Neural crest cell (in vitro differentiated cells): ENCODE measurements around the gene SUGP1. TPM values are rescaled to one million over a fixed set of nuclear protein-coding genes. Genes with fewer than 3 reads are reported as not detected.
A peak's percentile ranks its signal among the peaks of the same experiment; 100 is the strongest.

ENCODE experiments used
- DNase-seq: peaks from one replicate; pipeline ENCODE4 v3.0.0; 2021; ENCODE audit warnings: low read depth, mixed read lengths, low spot score
- H3K27ac Mint-ChIP-seq: one replicate; pipeline ENCODE4 v1.8.0; 2021; ENCODE audit warnings: mild to moderate bottlenecking, mixed read lengths; ENCODE audit not compliant: unreplicated experiment
- H3K27me3 Mint-ChIP-seq: 2 replicates; pipeline ENCODE4 v1.8.0; 2021; ENCODE audit warnings: low read depth, mild to moderate bottlenecking, mixed read lengths
- H3K36me3 Mint-ChIP-seq: 2 replicates; pipeline ENCODE4 v1.8.0; 2021; ENCODE audit warnings: low read depth, mild to moderate bottlenecking, mixed read lengths
- H3K4me1 Mint-ChIP-seq: 2 replicates; pipeline ENCODE4 v1.8.0; 2021; ENCODE audit warnings: mixed read lengths
- H3K4me3 Mint-ChIP-seq: one replicate; pipeline ENCODE4 v1.8.0; 2021; ENCODE audit warnings: mild to moderate bottlenecking, mixed read lengths
- H3K9me3 Mint-ChIP-seq: 2 replicates; pipeline ENCODE4 v1.8.0; 2021; ENCODE audit warnings: mixed read lengths
- total RNA-seq: library from RNA; stranded (reverse); gene quantifications from 2 replicates; pipeline ENCODE4 v1.2.1, GENCODE V29; 2021
- TF ChIP-seq, protein P1 (sequence below): fragments of 200-600 bp; sonication (generic); conservative IDR thresholded peaks from 2 replicates; pipeline ENCODE4 v1.5.0; 2021; ENCODE audit warnings: antibody characterized with exemption, mild to moderate bottlenecking

The SUGP1 gene
- total RNA-seq, 1 donor from 2014 or later, result 101 TPM

GRCh38 chr19:19321141-19321577 is 850 bp upstream of the SUGP1 start:
- Mint-ChIP-seq H3K27ac (peak overlapping the region; percentile 92), H3K4me1 (peaks cover 22% of the 10 kb centered on the region), H3K4me3 (peak overlapping the region; percentile 100), H3K36me3 (peaks cover 14% of the 10 kb centered on the region), H3K9me3 (no peaks in the 10 kb centered on the region), H3K27me3 (no peaks in the 10 kb centered on the region)
- TF ChIP-seq, protein P1, sequence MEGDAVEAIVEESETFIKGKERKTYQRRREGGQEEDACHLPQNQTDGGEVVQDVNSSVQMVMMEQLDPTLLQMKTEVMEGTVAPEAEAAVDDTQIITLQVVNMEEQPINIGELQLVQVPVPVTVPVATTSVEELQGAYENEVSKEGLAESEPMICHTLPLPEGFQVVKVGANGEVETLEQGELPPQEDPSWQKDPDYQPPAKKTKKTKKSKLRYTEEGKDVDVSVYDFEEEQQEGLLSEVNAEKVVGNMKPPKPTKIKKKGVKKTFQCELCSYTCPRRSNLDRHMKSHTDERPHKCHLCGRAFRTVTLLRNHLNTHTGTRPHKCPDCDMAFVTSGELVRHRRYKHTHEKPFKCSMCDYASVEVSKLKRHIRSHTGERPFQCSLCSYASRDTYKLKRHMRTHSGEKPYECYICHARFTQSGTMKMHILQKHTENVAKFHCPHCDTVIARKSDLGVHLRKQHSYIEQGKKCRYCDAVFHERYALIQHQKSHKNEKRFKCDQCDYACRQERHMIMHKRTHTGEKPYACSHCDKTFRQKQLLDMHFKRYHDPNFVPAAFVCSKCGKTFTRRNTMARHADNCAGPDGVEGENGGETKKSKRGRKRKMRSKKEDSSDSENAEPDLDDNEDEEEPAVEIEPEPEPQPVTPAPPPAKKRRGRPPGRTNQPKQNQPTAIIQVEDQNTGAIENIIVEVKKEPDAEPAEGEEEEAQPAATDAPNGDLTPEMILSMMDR, result no peak
- no peak for DNase-seq

DNA sequence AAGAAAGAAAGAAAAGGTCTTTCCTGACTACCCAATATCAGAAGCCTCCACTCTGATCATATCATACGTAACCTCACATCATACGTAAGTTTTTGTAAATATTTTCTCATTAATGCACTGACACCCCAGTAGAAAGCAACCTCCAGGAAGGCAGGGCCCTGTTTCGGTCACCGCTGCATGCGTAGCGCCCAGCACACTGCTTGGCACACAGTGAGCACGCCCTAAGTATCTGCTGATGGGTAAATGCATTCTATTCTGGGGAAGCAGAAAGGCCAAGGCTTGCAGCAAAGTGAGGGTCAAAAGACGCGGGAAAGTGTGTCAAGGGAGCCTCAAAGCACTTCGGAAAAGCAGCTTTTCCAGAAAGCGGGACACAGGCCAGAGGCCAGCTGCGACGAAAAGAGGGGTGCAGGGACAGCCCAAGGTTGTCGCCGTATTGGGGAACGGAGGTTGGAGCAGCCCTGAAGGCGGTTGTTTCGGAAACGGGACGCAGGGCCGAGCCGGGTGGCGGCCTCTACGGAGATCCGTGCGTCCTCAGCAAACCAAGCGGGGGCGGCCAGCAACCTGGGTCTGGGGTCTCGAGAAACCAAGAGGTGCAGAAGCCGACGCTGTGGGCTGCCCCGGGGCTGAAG is 463 bp downstream of the SUGP1 start:
- peak overlapping the region; percentile 100 for H3K27ac Mint-ChIP-seq
- no peak for DNase-seq
- TF ChIP-seq, protein P1, result no peak
- H3K9me3 Mint-ChIP-seq, result no peaks in the 10 kb centered on the region
- H3K4me3 Mint-ChIP-seq, result peak overlapping the region; percentile 100
- no peaks in the 10 kb centered on the region for H3K27me3 Mint-ChIP-seq
- H3K4me1 Mint-ChIP-seq, result peaks cover 22% of the 10 kb centered on the region
- H3K36me3 Mint-ChIP-seq, result peaks cover 9% of the 10 kb centered on the region

GRCh38 chr19:19316082-19316481 is 4.2 kb downstream of the SUGP1 start:
- Mint-ChIP-seq H3K4me3 (no peak overlapping the region), H3K9me3 (no peaks in the 10 kb centered on the region), H3K27me3 (no peaks in the 10 kb centered on the region), H3K4me1 (peaks cover 17% of the 10 kb centered on the region), H3K36me3 (no peaks in the 10 kb centered on the region), H3K27ac (no peak overlapping the region)
- TF ChIP-seq, protein P1, result no peak
- DNase-seq, result no peak

DNA sequence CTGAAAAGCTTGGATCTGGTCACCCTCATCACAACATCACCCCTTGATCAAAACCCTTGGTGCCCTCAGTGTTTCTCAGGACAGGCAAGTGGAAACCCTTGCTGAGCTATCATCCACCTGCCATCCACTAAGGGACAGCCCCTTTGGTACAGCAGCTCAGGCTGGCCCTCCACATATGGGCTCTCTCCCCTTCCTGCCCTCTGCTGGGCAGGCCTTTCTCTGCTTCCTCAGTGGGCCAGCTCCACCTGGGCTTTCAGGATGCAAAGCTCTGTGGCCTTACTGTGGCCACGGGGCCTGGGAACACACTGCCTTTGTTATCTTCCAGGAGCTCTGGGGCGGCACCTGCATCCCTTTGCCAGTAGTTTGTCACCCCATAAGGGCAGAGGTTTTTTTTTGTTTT is 4.9 kb downstream of the SUGP1 start:
- DNase-seq, result no peak
- Mint-ChIP-seq H3K9me3 (no peaks in the 10 kb centered on the region), H3K4me3 (no peak overlapping the region), H3K36me3 (no peaks in the 10 kb centered on the region), H3K27ac (no peak overlapping the region), H3K4me1 (peaks cover 15% of the 10 kb centered on the region), H3K27me3 (no peaks in the 10 kb centered on the region)
- TF ChIP-seq, protein P1, result no peak

- DNase-seq, result no peak
- H3K27me3 Mint-ChIP-seq, result no peaks in the 10 kb centered on the region
- TF ChIP-seq, protein P1, result no peak
- no peak overlapping the region for H3K4me3 Mint-ChIP-seq
- no peaks in the 10 kb centered on the region for H3K9me3 Mint-ChIP-seq
- peaks cover 3% of the 10 kb centered on the region for H3K36me3 Mint-ChIP-seq
- no peaks in the 10 kb centered on the region for H3K4me1 Mint-ChIP-seq
- no peak overlapping the region for H3K27ac Mint-ChIP-seq
These were observed 11.9 kb downstream of the SUGP1 start for GRCh38 chr19:19308373-19308772.
